Activated naive CD4-positive, alpha-beta T cell treated with anti-CD3 and anti-CD28 coated beads for 36 hours (primary cell): ENCODE data around the gene TOR4A. TPM values are rescaled to one million over a fixed set of nuclear protein-coding genes. Genes with fewer than 3 reads are reported as not detected.
A peak's percentile ranks its signal among the peaks of the same experiment; 100 is the strongest.

ENCODE experiments used
- CTCF ChIA-PET: fragments of 350-600 bp; sonication (Branson Sonifier 250); formaldehyde crosslinking; loops from one replicate; lab custom pipeline; 2021; ENCODE audit warnings: antibody characterized with exemption; lab: Charles Lee
- DNase-seq: peaks from one replicate; pipeline ENCODE4 v3.0.0-alpha.2; 2020
- H3K27ac Mint-ChIP-seq: one replicate; pipeline ENCODE4 v1.8.0; 2021; ENCODE audit warnings: mild to moderate bottlenecking, mixed read lengths
- H3K27me3 Mint-ChIP-seq: one replicate; pipeline ENCODE4 v1.8.0; 2021; ENCODE audit warnings: low read depth, mixed read lengths
- H3K36me3 Mint-ChIP-seq: one replicate; pipeline ENCODE4 v1.8.0; 2021; ENCODE audit warnings: low read depth, mixed read lengths
- H3K4me1 Mint-ChIP-seq: one replicate; pipeline ENCODE4 v1.8.0; 2021; ENCODE audit warnings: low read depth, mixed read lengths
- H3K4me3 Mint-ChIP-seq: one replicate; pipeline ENCODE4 v1.8.0; 2021; ENCODE audit warnings: mild to moderate bottlenecking, moderate library complexity, mixed read lengths
- H3K9me3 Mint-ChIP-seq: one replicate; pipeline ENCODE4 v1.8.0; 2021; ENCODE audit warnings: mixed read lengths
- intact Hi-C: fragments of 100-400 bp; cut with micrococcal nuclease; formaldehyde crosslinking; loops from one replicate; pipeline ENCODE4 v1.15.1; 2023
- total RNA-seq, 2 experiments: library from RNA; stranded (reverse); gene quantifications; one replicate each; pipeline ENCODE4 v1.2.3, GENCODE V29; 2021

TOR4A gene
- total RNA-seq, 2 experiments from 2014 or later: 0.93 to 1.1 TPM

DNA sequence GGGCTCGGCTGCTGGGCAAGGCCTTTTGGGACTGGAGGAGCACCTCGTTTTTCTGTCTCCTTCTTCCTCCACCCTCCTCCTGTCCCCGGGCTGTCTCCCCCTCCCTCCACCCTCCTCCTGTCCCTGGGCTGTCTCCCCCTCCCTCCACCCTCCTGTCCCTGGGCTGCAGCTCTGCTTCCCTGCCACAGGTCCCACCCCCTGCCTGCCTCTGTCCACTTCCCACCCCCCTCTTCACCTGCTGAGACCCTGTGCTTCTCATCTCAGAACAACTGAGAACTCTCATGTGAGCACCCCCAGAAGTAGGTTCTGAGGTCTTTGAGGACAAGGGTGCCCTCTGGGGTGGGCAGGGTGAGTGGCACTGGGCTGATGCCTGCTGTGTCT is 5.8 kb upstream of the TOR4A start:
- H3K27me3 Mint-ChIP-seq: no peaks in the 10 kb centered on the region
- no peak for DNase-seq
- H3K27ac Mint-ChIP-seq: no peak overlapping the region
- CTCF ChIA-PET: interaction anchor here (0.8 kb wide), 1 partner anchor 10 kb away, joined by 3 read pairs; no protein-coding TSS in a partner anchor
- no peaks in the 10 kb centered on the region for H3K9me3 Mint-ChIP-seq
- peaks cover 12% of the 10 kb centered on the region for H3K4me1 Mint-ChIP-seq
- no peak overlapping the region for H3K4me3 Mint-ChIP-seq
- intact Hi-C loops: no loop called here
- peaks cover 28% of the 10 kb centered on the region for H3K36me3 Mint-ChIP-seq

DNA sequence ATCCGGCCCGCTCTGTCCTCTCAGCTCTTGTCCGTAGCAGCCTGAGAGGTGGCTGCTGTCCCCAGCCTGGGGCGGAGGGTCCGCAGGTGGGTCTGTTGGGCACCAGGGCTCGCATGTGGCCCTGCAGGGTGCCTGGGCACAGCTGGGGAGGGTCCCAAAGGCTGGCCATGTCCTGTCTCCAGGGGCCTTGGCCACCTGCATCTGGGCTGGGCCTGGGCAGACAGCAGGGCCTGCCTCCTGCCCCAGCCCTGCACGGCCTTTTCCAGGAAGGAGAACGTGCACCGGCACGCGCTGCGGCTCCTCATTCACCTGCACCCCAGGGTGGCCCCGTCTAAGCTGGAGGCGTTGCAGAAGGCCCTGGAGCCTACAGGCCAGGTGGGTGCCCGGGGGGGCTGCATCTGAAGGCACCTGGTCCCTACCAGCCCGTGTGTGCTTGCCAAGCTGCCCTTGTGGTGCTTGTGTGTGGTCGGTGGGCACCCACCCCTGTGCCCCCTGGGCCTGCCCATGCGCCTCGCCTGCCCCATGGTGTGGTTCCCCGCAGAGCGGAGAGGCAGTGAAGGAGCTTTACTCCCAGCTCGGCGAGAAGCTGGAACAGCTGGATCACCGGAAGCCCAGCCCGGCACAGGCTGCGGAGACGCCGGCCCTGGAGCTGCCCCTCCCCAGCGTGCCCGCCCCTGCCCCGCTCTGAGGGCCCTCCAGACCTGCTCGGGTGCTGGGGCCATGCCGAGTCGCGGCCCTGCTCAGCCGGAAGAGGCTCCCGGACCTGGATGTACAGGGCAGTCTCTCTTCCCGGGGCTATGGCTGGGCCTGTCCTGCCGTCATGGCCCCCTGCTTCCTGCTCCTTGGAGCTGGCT is 5.1 kb upstream of the TOR4A start:
- no peak for DNase-seq
- intact Hi-C loops: no loop called here
- Mint-ChIP-seq H3K27me3 (peaks cover 4% of the 10 kb centered on the region), H3K36me3 (peaks cover 23% of the 10 kb centered on the region), H3K4me1 (peaks cover 17% of the 10 kb centered on the region), H3K27ac (no peak overlapping the region), H3K9me3 (no peaks in the 10 kb centered on the region), H3K4me3 (no peak overlapping the region)
- CTCF ChIA-PET: interaction anchor here (0.9 kb wide), 1 partner anchor 10 kb away, joined by 3 read pairs; no protein-coding TSS in a partner anchor

DNA sequence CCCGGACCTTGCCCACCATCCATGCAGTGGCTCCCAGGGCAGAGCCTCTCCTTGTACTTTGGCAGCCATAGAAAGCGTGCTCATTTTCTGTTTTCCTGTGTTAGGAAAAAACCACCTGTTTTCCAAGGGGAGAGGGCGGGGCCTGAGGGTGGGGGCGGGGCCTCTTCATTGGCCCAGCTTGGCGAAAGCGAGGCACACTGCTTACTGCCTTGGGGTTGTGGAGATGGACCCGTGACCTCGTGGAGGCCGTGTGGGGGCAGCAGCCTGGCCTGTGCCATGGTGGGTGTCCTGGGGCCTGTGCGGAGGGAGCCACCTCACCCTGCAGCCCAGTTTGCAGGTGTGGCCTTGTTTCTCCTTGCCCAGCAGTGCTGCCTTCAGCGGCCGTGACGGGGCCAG is 4.4 kb upstream of the TOR4A start:
- CTCF ChIA-PET: interaction anchor here (0.6 to 0.9 kb wide), 2 partner anchors 11 to 149 kb away, joined by 3 read pairs; no protein-coding TSS in a partner anchor
- H3K36me3 Mint-ChIP-seq: peaks cover 19% of the 10 kb centered on the region
- DNase-seq: no peak
- H3K4me3 Mint-ChIP-seq: no peak overlapping the region
- H3K27ac Mint-ChIP-seq: no peak overlapping the region
- intact Hi-C loops: no loop called here
- H3K9me3 Mint-ChIP-seq: no peaks in the 10 kb centered on the region
- peaks cover 18% of the 10 kb centered on the region for H3K4me1 Mint-ChIP-seq
- H3K27me3 Mint-ChIP-seq: peaks cover 4% of the 10 kb centered on the region

DNA sequence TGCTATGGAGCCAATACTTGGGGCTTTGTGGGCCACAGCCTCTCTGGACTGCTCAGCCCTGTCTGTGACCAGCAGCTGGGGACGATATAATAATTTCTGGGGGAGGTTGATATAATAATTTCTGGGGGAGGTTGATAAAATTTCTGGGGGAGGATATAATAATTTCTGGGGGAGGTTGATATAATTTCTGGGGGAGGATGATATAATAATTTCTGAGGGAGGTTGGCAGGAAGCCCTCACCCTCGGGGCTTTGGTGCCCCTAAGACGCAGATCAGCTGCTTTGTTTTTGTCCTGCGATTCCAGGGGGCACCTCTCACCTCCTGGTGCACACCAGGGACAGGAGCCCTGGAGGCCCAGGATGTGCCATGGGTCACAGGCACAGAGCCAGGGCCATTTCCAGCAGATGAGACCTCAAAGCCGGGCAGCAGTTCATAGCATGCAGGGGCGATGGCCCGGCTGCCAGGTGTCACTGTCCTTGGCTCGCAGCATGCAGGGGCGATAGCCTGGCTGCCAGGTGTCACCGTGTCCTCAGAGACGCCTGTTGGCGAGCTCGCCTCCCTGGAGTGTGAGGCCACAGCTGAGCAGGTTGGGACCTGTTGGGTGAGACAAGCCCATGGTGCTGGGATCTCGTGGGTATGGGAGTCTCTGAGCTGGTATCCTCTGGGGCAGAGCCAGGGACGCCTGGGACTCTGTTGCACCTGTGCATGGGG is 3.8 kb upstream of the TOR4A start:
- peaks cover 4% of the 10 kb centered on the region for H3K27me3 Mint-ChIP-seq
- CTCF ChIA-PET: interaction anchor here (0.6 to 1.2 kb wide), 2 partner anchors 13 to 148 kb away, joined by 3 read pairs; no protein-coding TSS in a partner anchor
- H3K4me1 Mint-ChIP-seq: peaks cover 18% of the 10 kb centered on the region
- peaks cover 16% of the 10 kb centered on the region for H3K36me3 Mint-ChIP-seq
- no peak overlapping the region for H3K27ac Mint-ChIP-seq
- no peaks in the 10 kb centered on the region for H3K9me3 Mint-ChIP-seq
- intact Hi-C loops: no loop called here
- no peak overlapping the region for H3K4me3 Mint-ChIP-seq
- DNase-seq: no peak

DNA sequence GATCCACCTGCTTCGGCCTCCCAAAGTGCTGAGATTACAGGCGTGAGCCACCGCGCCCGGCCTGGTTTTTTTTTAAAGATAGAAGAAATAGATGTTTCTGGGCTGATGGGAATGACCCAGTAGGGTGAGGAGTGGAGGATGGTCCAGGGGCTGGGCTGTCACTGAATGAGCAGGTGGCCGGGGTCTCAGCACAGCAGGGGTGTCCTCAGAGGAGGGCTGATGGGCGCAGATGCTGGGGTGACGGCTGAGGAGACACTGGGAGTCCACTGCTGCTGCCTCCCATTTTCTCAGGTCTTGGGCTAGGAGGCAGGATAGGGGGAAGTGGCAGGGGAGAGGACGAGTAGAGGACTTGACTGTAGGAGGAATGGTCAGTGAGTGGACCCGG is 2.3 kb upstream of the TOR4A start:
- Mint-ChIP-seq H3K27me3 (peaks cover 4% of the 10 kb centered on the region), H3K4me3 (no peak overlapping the region), H3K9me3 (no peaks in the 10 kb centered on the region), H3K4me1 (peaks cover 18% of the 10 kb centered on the region), H3K36me3 (peaks cover 7% of the 10 kb centered on the region), H3K27ac (no peak overlapping the region)
- CTCF ChIA-PET: interaction anchor here (1.2 kb wide), 1 partner anchor 11 kb away, joined by 3 read pairs; no protein-coding TSS in a partner anchor
- intact Hi-C loops: no loop called here
- no peak for DNase-seq

DNA sequence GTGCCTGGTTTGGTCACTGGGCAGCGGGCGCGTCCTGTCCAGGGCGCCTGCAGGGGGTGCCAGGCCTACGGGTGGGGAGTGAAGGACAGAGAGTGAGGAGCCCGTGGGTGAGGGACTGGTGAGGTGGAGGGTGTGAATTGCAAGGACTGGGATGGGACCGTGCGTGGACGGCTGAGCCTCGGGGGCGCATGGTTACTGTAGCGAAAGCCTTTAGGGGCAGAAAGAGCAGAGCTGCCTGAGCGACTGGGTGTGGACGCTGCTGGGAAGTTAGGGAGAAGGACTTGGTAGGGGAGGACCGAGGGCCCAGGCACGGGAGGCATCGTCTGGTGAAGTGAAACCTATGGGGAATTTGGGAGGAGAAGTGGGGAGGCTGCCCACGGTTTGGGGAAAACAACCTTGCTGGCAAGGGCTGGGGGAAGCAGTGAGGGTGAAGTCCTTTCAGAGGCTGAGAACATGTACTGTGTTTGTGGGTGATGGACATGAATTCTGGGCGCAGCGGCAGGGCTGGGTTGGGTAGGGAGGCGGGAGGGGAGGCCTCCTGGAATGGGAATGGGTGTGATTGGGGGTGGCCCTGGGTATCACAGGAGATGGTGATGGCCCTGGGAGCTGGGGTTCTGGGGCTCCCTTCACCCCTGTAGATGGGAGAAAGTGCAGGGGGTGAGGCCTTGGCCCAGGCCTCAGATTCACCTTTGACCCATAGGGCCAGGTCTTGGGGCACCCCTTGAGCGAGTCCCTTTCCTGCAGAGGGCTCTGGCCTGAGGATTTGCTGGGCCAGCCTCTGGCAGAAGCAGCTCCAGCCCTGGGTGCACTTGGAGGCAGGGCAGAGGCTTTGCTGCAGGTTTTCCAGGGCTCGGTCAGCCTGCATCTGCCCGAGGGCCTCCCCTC is 1.7 kb upstream of the TOR4A start:
- CTCF ChIA-PET: interaction anchor here (1.2 kb wide), 1 partner anchor 39 kb away, joined by 3 read pairs; no protein-coding TSS in a partner anchor
- H3K27ac Mint-ChIP-seq: no peak overlapping the region
- peaks cover 7% of the 10 kb centered on the region for H3K36me3 Mint-ChIP-seq

DNA sequence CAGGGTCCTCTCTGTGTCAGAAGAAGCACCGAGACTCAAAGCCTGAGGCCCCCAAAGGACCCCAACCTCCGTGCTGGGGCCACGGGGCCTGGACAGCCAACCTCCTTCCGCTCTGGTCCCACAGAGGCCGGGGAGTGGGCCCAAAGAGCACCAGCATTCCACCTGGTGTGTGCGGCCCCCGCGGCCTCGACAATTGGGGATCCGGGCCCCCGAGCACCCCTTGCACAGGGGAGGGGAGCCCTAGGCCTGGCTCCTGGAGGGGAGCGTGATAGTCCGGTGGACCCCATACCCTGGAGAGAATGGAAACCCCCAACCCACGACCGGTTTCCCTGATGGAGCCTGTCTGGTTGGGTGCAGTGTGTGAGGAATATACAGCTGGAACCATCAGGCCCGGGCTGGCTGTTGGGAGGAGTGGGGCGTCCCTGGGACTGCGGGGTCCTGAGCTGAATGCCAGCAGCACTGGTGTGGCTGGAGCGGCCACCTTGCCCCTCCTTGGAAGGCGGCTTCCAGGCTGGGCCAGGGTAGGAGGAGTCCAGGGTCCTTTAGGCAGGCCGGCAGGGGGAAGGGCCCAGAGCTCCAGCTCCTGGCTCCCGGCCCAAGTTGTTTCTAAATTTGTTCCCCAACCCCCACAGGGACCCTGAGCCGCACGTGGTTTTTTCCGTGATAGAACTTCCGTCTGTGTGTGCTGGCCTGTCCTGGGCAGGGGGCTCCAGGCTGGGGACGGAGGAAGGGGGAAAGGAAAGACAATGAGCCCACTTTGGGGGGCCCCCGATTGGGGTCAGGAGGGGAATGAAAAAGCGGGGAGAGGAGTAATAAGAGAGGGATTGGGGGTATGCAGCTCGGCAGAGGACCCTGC is 825 bp upstream of the TOR4A start:
- no peaks in the 10 kb centered on the region for H3K9me3 Mint-ChIP-seq
- intact Hi-C loops: no loop called here
- H3K27ac Mint-ChIP-seq: no peak overlapping the region
- no peak overlapping the region for H3K4me3 Mint-ChIP-seq
- no peak for DNase-seq
- H3K27me3 Mint-ChIP-seq: peaks cover 4% of the 10 kb centered on the region
- H3K36me3 Mint-ChIP-seq: no peaks in the 10 kb centered on the region
- H3K4me1 Mint-ChIP-seq: peaks cover 11% of the 10 kb centered on the region
- CTCF ChIA-PET: interaction anchor here (1.2 to 1.7 kb wide), 2 partner anchors 10 to 40 kb away, joined by 3 to 6 read pairs; no protein-coding TSS in a partner anchor

More for the DNA sequence above, 1.7 kb upstream of the TOR4A start:
- H3K27me3 Mint-ChIP-seq: peaks cover 4% of the 10 kb centered on the region
- intact Hi-C loops: no loop called here
- DNase-seq: no peak
- H3K9me3 Mint-ChIP-seq: no peaks in the 10 kb centered on the region
- H3K4me3 Mint-ChIP-seq: no peak overlapping the region
- H3K4me1 Mint-ChIP-seq: peaks cover 18% of the 10 kb centered on the region

DNA sequence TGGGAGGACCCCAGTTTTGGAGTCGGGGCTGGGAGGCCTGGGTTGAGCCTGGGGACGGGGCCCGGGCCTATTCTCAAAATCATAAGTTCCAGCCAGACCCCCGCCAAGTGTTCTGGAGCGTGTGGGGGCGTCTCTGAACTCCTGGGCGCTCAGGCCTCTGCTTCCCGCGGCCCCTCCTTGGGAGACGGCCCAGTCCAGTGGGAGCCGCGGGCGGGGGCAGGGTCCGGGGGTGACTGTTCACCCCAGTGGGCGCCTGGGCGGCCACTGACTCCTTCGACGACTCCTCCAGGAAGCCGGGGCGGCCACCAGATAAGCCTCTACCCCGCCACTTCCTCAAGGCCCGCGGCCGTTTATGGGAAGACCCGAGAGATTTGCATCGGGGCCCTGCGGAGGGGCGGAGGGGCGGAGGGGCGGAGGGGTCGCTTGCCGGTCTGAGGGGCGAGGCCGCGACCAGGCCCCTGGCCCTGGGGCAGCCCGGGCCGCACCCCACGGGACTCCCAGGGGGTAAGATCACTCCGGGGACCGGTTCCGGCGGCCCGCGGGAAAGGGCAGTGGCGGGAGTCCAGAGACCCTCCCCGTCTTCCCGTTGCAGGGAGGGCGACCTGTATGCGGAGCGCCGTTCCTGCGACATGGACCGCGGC is 655 bp downstream of the TOR4A start:
- CTCF ChIA-PET: interaction anchor here (1.7 kb wide), 1 partner anchor 9 kb away, joined by 6 read pairs; no protein-coding TSS in a partner anchor
- no peaks in the 10 kb centered on the region for H3K36me3 Mint-ChIP-seq
- intact Hi-C loops: no loop called here
- no peak overlapping the region for H3K27ac Mint-ChIP-seq
- H3K4me1 Mint-ChIP-seq: peaks cover 11% of the 10 kb centered on the region
- H3K9me3 Mint-ChIP-seq: no peaks in the 10 kb centered on the region
- H3K4me3 Mint-ChIP-seq: peak overlapping the region; percentile 59
- H3K27me3 Mint-ChIP-seq: peaks cover 11% of the 10 kb centered on the region
- DNase-seq: no peak

DNA sequence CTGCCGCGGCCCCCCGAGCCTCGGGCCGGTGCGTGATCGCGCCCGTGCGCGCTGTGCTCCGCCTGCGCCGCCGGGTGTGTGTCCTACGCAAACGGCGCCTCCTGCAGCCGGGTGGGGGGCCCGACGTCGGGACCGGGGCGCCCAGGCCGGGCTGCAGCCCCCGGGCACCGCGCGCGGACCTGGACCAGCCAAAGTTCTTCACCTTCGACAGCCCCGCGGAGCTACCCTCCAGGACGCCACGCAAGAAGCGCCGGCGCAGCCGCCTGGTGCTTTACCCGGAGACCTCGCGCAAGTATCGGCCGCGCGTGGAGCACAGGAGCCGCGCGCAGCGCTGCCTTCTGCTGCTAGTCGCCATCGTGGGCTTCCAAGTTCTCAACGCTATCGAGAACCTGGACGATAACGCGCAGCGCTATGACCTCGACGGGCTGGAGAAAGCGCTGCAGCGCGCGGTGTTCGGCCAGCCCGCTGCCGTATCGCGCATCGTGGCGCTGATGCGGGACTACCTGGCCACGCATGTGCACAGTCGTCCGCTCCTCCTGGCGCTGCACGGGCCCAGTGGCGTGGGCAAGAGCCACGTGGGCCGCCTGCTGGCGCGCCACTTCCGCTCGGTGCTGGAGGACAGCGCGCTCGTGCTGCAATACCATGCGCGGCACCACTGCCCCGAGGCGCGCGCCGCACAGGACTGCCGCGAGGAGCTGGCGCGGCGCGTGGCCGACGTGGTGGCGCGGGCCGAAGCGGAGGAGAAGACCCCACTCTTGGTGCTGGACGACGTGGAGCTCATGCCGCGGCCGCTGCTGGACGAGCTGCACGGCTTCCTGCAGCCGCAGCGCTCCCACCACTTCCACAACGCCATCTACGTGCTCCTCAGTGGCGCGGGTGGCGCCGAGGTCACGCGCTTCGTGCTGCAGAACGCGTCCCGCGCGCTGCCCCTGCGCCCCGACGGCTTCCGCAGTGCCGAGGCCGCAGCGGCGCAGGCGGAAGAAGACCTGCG is 1.5 kb downstream of the TOR4A start:
- Mint-ChIP-seq H3K27ac (no peak overlapping the region), H3K27me3 (peaks cover 13% of the 10 kb centered on the region)

More for the DNA sequence above, 1.5 kb downstream of the TOR4A start:
- DNase-seq: no peak
- Mint-ChIP-seq H3K4me3 (no peak overlapping the region), H3K36me3 (no peaks in the 10 kb centered on the region), H3K4me1 (peaks cover 11% of the 10 kb centered on the region), H3K9me3 (no peaks in the 10 kb centered on the region)
- intact Hi-C loops: no loop called here
- CTCF ChIA-PET: no interaction called here
